ENCODE data around the gene TIMP1. TPM values are rescaled to one million over a fixed set of nuclear protein-coding genes. Genes with fewer than 3 reads are reported as not detected.

TIMP1 gene
- total RNA-seq, 1 donor from 2014 or later, result 21.6 TPM

GRCh38 chrX:47584714-47585113 is 2.5 kb downstream of the TIMP1 start:
- no peak overlapping the region for H2AFZ ChIP-seq (replicated peaks)
- H3K4me2 ChIP-seq, result no peak overlapping the region
- no peaks in the 10 kb centered on the region for H3F3A ChIP-seq (ENCODE audit: low read depth)
- H3K4me3 ChIP-seq, result no peak overlapping the region
- H3K4me1 ChIP-seq, result no peaks in the 10 kb centered on the region
- H3K4me3 Mint-ChIP-seq, result no peak overlapping the region
- H3K36me3 ChIP-seq, result no peaks in the 10 kb centered on the region
- H3K79me2 ChIP-seq (ENCODE audit: low read depth), result no peaks in the 10 kb centered on the region
- TF ChIP-seq EZH2 (IDR thresholded peaks at IDR 0.05) (no peak), CTCF (IDR thresholded peaks at IDR 0.05) (no peak), EZH2phosphoT487 (IDR thresholded peaks at IDR 0.05) (no peak)
- H3K36me3 Mint-ChIP-seq, result peaks cover 6% of the 10 kb centered on the region
- peaks cover 11% of the 10 kb centered on the region for H3K9me3 Mint-ChIP-seq
- DNase-seq (ENCODE audit: low spot score), result no peak
- no peaks in the 10 kb centered on the region for H3K27me3 ChIP-seq
- H3K9ac ChIP-seq, result no peak overlapping the region
- H3K4me1 Mint-ChIP-seq, result peaks cover 6% of the 10 kb centered on the region
- no peaks in the 10 kb centered on the region for H3K9me3 ChIP-seq (ENCODE audit: low read depth)
- H3K27ac ChIP-seq, result no peak overlapping the region
- H4K20me1 ChIP-seq (ENCODE audit: low read depth), result no peaks in the 10 kb centered on the region
- H3K27ac Mint-ChIP-seq, result no peak overlapping the region
- H3K27me3 Mint-ChIP-seq (ENCODE audit: insufficient read depth, low read depth), result peaks cover 6% of the 10 kb centered on the region

GRCh38 chrX:47585273-47585672 is 3.0 kb downstream of the TIMP1 start:
- Histone ChIP-seq H3K9me3 (ENCODE audit: low read depth) (no peaks in the 10 kb centered on the region), H3K4me3 (no peak overlapping the region), H3K27ac (no peak overlapping the region), H3K4me1 (no peaks in the 10 kb centered on the region), H3K36me3 (no peaks in the 10 kb centered on the region), H3K4me2 (no peak overlapping the region), H3K9ac (no peak overlapping the region), H2AFZ (replicated peaks) (no peak overlapping the region), H3K79me2 (ENCODE audit: low read depth) (no peaks in the 10 kb centered on the region), H4K20me1 (ENCODE audit: low read depth) (no peaks in the 10 kb centered on the region), H3K27me3 (no peaks in the 10 kb centered on the region), H3F3A (ENCODE audit: low read depth) (no peaks in the 10 kb centered on the region)
- peaks cover 6% of the 10 kb centered on the region for H3K36me3 Mint-ChIP-seq
- peaks cover 8% of the 10 kb centered on the region for H3K27me3 Mint-ChIP-seq (ENCODE audit: insufficient read depth, low read depth)
- TF ChIP-seq EZH2phosphoT487 (IDR thresholded peaks at IDR 0.05), result no peak
- TF ChIP-seq EZH2 (IDR thresholded peaks at IDR 0.05), result no peak
- no peak for TF ChIP-seq CTCF (IDR thresholded peaks at IDR 0.05)
- peaks cover 6% of the 10 kb centered on the region for H3K4me1 Mint-ChIP-seq
- no peak overlapping the region for H3K27ac Mint-ChIP-seq
- no peak for DNase-seq (ENCODE audit: low spot score)
- H3K4me3 Mint-ChIP-seq, result no peak overlapping the region
- peaks cover 14% of the 10 kb centered on the region for H3K9me3 Mint-ChIP-seq

- Histone ChIP-seq H3K27ac (no peak overlapping the region), H2AFZ (replicated peaks) (no peak overlapping the region), H4K20me1 (ENCODE audit: low read depth) (no peaks in the 10 kb centered on the region), H3K36me3 (no peaks in the 10 kb centered on the region), H3K9ac (no peak overlapping the region), H3F3A (ENCODE audit: low read depth) (no peaks in the 10 kb centered on the region), H3K9me3 (ENCODE audit: low read depth) (no peaks in the 10 kb centered on the region), H3K4me3 (no peak overlapping the region), H3K27me3 (no peaks in the 10 kb centered on the region), H3K4me2 (no peak overlapping the region), H3K4me1 (no peaks in the 10 kb centered on the region), H3K79me2 (ENCODE audit: low read depth) (no peaks in the 10 kb centered on the region)
- DNase-seq (ENCODE audit: low spot score), result no peak
- H3K9me3 Mint-ChIP-seq, result peaks cover 14% of the 10 kb centered on the region
- H3K4me1 Mint-ChIP-seq, result peaks cover 6% of the 10 kb centered on the region
- peaks cover 8% of the 10 kb centered on the region for H3K27me3 Mint-ChIP-seq (ENCODE audit: insufficient read depth, low read depth)
- H3K27ac Mint-ChIP-seq, result no peak overlapping the region
- TF ChIP-seq EZH2phosphoT487 (IDR thresholded peaks at IDR 0.05), result no peak
- no peak for TF ChIP-seq EZH2 (IDR thresholded peaks at IDR 0.05)
- no peak for TF ChIP-seq CTCF (IDR thresholded peaks at IDR 0.05)
- peaks cover 6% of the 10 kb centered on the region for H3K36me3 Mint-ChIP-seq
- no peak overlapping the region for H3K4me3 Mint-ChIP-seq
These were observed 4.0 kb downstream of the TIMP1 start for GRCh38 chrX:47586043-47586787.

All from neural progenitor cell (in vitro differentiated cells).